HFF-Myc (cell line): Measurements from ENCODE around the gene CMIP.
"Not testable (repeated sequence)": the region's sequence is repeated elsewhere in the genome, so short reads cannot be mapped to it uniquely, and the experiment has no call there.

Source experiments
- DNase-seq: peaks from one replicate; pipeline ENCODE4 v3.0.0-alpha.2; 2011; ENCODE audit warnings: low read depth; ENCODE audit errors: extremely low read depth
- H3K4me3 ChIP-seq: replicated peaks from 2 replicates; pipeline ENCODE4 v1.5.1; 2011; ENCODE audit warnings: low read depth, mild to moderate bottlenecking, control low read depth, low read length
- CTCF ChIP-seq: IDR thresholded peaks from 2 replicates; pipeline ENCODE4 v1.5.1; 2012; ENCODE audit warnings: mild to moderate bottlenecking, low read depth, low read length, control low read depth; ENCODE audit errors: missing control alignments

The CMIP gene

DNA sequence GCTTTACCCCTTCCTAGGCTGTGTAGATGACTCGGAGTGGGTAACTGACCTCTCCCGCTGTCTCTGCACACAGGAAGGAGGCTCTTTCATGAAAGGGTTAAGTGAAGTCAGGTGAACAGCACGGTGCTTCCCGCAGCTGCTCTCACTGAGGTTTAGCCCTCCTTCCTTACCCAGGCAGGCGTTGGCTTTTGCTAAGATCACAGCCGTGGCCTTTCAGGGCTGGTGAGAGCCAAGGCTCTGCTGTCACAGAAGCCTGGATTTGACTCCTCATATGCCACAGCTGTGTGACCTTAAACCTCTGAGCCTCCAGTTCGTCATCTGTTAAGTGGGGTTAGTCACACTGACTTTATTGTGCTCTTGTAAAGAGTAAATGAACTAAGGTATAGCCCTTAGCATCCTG, 243.6 kb downstream of the CMIP start:
- H3K4me3 ChIP-seq, result no peak overlapping the region
- no peak for DNase-seq
- TF ChIP-seq CTCF, result no peak

DNA sequence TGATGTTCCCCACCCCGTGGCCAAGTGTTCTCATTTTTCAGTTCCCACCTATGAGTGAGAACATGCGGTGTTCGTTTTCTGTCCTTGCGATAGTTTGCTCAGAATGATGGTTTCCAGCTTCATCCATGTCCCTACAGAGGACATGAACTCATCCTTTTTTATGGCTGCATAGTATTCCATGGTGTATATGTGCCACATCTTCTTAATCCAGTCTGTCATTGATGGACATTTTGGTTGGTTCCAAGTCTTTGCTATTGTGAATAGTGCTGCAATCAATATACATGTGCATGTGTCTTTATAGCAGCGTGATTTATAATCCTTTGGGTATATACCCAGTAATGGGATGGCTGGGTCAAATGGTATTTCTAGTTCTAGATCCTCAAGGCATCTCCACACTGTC, 244.2 kb downstream of the CMIP start:
- not testable (repeated sequence) for H3K4me3 ChIP-seq, DNase-seq

- H3K4me3 ChIP-seq, result no peak overlapping the region
- no peak for TF ChIP-seq CTCF
- no peak for DNase-seq
Measured at GRCh38 chr16:81692021-81692420, 247.4 kb downstream of the CMIP start.

DNA sequence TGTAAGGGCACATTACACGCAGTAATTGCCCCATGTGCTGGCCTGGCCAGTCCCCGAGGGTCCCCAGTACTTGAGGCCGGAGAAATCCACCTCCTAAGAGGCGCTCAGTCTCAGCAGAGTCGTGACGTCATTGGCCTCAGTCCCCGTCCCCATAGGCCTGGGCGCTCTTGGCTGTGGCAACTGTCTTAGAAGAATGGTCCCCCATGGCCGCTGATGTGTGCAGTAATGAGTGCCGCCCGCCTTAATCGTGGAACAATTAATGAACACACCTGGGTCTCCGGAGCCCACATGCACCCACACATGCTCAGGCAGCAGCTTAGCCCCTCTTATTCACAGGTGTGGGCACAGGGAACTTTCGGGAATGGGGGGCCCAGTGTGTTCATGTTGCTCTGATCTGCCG, 248.0 kb downstream of the CMIP start:
- no peak for DNase-seq
- no peak for TF ChIP-seq CTCF
- no peak overlapping the region for H3K4me3 ChIP-seq

DNA sequence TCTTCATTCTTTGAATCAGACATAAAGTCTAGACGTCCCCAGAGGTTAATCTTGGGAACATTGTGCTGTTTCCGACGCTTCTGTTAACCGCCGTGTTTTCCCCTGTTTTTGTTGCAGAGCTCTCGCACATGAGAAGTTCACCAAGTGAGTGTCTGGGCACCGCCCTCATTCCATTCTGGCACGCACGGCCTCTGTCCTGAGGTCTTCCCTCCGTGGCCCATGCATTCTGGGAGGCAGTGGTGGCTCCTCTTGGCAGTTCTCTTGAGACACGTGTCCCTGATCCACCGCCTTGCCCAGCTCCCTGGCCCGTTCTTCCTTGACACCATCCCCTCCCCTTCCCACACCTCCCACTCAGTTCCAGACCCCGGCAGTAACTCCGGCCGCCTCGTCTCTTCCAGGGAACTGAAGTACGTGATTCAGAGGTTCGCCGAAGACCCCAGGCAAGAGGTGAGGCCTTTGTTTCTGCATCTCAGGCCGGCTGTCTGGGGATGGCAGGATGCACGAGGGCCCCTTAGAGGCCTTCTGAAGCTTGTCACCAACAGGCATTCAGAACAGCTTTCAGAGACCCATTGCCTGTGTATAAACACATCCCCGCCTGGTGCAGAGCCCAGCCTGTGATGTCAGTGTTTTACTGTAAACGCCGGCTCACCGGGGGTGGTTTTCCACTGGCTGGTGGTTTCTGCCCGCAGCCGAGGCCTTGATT, 248.6 kb downstream of the CMIP start:
- no peak for TF ChIP-seq CTCF
- no peak for DNase-seq
- no peak overlapping the region for H3K4me3 ChIP-seq

GRCh38 chr16:81693744-81694303, 249.2 kb downstream of the CMIP start:
- no peak overlapping the region for H3K4me3 ChIP-seq
- no peak for TF ChIP-seq CTCF
- no peak for DNase-seq

- no peak overlapping the region for H3K4me3 ChIP-seq
- TF ChIP-seq CTCF, result no peak
- no peak for DNase-seq
Measured at GRCh38 chr16:81694494-81695280, 250.1 kb downstream of the CMIP start.
